Measurements from ENCODE around the gene POU5F1. TPM values are rescaled to one million over a fixed set of nuclear protein-coding genes. Genes with fewer than 3 reads are reported as not detected.
"Not testable (repeated sequence)": the region's sequence is repeated elsewhere in the genome, so short reads cannot be mapped to it uniquely, and the experiment has no call there.

Gene POU5F1
- total and polyA plus RNA-seq, 2 donors (not counting 1 experiment from before 2014, with no cell fraction given) = under 0.01 TPM; not detected in 1

DNA sequence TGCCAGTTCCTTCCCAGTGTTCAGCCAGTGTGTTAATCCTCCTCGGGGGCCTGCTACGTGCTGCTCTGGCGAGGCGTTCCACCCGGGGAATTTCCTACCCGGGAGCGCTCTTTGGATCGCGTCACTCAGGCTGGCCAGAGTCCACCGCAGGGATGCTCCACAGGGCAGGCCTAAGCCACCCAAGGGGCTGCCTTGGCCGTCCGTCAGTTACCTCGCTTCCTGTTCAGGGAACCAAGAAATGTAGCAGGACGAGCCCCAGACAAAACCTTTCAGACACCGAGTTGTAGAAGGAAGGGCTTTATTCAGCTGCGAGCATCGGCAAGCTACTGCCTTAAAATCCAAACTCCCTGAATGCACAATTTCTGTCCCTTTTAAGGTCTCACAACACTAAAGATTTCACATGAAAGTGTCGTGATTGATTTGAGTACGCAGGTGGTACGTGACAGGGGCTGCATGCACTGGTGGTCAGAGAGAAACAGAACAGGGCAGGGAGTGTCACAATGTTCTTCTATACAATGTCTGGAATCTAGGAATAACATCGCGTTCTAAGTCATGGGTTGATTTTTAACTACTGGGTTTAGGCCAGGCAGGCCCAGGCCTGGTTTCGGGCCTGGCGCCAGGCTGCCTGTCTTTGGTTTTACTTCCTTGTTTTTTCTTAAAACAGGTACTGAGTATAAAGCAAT is 15.7 kb upstream of the POU5F1 start:
- Histone ChIP-seq H3K79me2 (ENCODE audit: control insufficient read depth, insufficient read depth, low read length) (no peaks in the 10 kb centered on the region), H3K4me1 (ENCODE audit: control insufficient read depth, extremely low read depth, insufficient read depth, low read length) (no peaks in the 10 kb centered on the region), H3K9me3 (ENCODE audit: control insufficient read depth, insufficient read depth, low read depth, low read length) (no peaks in the 10 kb centered on the region), H3K27ac (ENCODE audit: insufficient read depth, low read length) (no peak overlapping the region), H4K20me1 (ENCODE audit: control insufficient read depth, extremely low read depth, insufficient read depth, low read length) (no peaks in the 10 kb centered on the region), H3K4me3 (replicated peaks in 1 of 4; ENCODE audit: control extremely low read depth in 1 of 4, insufficient read depth in 1 of 4, low read depth in 3 of 4, low read length in 4 of 4) (no peak overlapping the region), H2AFZ (ENCODE audit: low read length) (peak overlapping the region; percentile 3), H3K36me3 (ENCODE audit: control insufficient read depth, insufficient read depth, low read length) (no peaks in the 10 kb centered on the region), H3K4me2 (ENCODE audit: extremely low read depth, insufficient read depth, low read length) (no peak overlapping the region), H3K27me3 (ENCODE audit: control insufficient read depth, insufficient read depth, low read length) (no peaks in the 10 kb centered on the region), H3K9ac (ENCODE audit: insufficient read depth, low read length) (no peak overlapping the region)
- no peak for TF ChIP-seq EZH2 (IDR thresholded peaks at IDR 0.05; ENCODE audit: low read length, missing control alignments)
- TF ChIP-seq, protein P1, sequence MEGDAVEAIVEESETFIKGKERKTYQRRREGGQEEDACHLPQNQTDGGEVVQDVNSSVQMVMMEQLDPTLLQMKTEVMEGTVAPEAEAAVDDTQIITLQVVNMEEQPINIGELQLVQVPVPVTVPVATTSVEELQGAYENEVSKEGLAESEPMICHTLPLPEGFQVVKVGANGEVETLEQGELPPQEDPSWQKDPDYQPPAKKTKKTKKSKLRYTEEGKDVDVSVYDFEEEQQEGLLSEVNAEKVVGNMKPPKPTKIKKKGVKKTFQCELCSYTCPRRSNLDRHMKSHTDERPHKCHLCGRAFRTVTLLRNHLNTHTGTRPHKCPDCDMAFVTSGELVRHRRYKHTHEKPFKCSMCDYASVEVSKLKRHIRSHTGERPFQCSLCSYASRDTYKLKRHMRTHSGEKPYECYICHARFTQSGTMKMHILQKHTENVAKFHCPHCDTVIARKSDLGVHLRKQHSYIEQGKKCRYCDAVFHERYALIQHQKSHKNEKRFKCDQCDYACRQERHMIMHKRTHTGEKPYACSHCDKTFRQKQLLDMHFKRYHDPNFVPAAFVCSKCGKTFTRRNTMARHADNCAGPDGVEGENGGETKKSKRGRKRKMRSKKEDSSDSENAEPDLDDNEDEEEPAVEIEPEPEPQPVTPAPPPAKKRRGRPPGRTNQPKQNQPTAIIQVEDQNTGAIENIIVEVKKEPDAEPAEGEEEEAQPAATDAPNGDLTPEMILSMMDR (conservative IDR thresholded peaks at IDR 0.05 in 1 of 2, IDR thresholded peaks at IDR 0.05 in 1 of 2; ENCODE audit: low read depth in 1 of 2, low read length in 2 of 2) = no peak
- peak in 1 of 2 donors; percentile 17 for DNase-seq (ENCODE audit: low read depth in 2 of 2)

DNA sequence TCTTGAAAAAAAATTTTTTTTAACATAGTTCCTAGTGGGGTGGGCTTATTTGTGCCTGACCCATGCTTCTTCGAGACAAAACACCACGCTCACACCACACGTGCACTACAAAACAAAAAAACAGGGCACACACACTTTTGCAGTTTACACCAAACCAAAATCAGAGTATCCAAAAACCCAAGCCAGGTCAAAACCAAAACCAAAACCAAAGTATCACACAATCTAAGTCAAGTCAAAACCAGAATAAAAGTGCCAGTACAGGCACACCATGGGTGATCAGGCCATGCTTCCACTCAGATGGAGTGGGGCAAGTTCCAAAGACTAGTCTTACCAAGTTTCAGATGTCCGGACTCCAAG is 15.2 kb upstream of the POU5F1 start:
- H3K9me3 ChIP-seq (ENCODE audit: control insufficient read depth, insufficient read depth, low read depth, low read length); H3K27ac ChIP-seq (ENCODE audit: insufficient read depth, low read length); H4K20me1 ChIP-seq (ENCODE audit: control insufficient read depth, extremely low read depth, insufficient read depth, low read length); H3K4me2 ChIP-seq (ENCODE audit: extremely low read depth, insufficient read depth, low read length); DNase-seq (ENCODE audit: low read depth in 2 of 2); H3K4me3 ChIP-seq (replicated peaks in 1 of 4; ENCODE audit: control extremely low read depth in 1 of 4, insufficient read depth in 1 of 4, low read depth in 3 of 4, low read length in 4 of 4); H3K27me3 ChIP-seq (ENCODE audit: control insufficient read depth, insufficient read depth, low read length); H3K79me2 ChIP-seq (ENCODE audit: control insufficient read depth, insufficient read depth, low read length); H2AFZ ChIP-seq (ENCODE audit: low read length); H3K4me1 ChIP-seq (ENCODE audit: control insufficient read depth, extremely low read depth, insufficient read depth, low read length); H3K9ac ChIP-seq (ENCODE audit: insufficient read depth, low read length); H3K36me3 ChIP-seq (ENCODE audit: control insufficient read depth, insufficient read depth, low read length): not testable (repeated sequence)

DNA sequence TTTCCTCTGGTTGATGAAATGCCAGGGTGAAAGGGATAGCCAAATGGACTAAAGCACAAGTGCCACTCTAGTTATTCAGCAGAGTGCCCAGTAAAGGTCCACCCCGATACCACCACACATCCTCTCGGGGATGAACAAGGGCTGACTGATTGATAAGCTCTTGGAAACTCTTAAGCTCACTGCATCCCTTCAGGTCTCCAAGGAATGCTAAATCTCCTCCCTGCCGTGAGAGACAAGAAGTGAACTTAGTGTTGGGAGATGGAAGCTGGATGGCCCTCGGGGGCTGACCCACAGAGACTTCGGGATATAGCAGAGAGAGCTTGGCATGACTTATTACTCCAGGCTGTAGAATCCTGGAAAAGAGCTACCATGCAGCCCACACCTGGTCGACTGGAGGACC is 13.4 kb upstream of the POU5F1 start:
- H3K4me3 ChIP-seq (replicated peaks in 1 of 4; ENCODE audit: control extremely low read depth in 1 of 4, insufficient read depth in 1 of 4, low read depth in 3 of 4, low read length in 4 of 4); DNase-seq (ENCODE audit: low read depth in 2 of 2); H3K4me1 ChIP-seq (ENCODE audit: control insufficient read depth, extremely low read depth, insufficient read depth, low read length); H3K9me3 ChIP-seq (ENCODE audit: control insufficient read depth, insufficient read depth, low read depth, low read length); H4K20me1 ChIP-seq (ENCODE audit: control insufficient read depth, extremely low read depth, insufficient read depth, low read length); H3K27me3 ChIP-seq (ENCODE audit: control insufficient read depth, insufficient read depth, low read length); H3K36me3 ChIP-seq (ENCODE audit: control insufficient read depth, insufficient read depth, low read length); H3K4me2 ChIP-seq (ENCODE audit: extremely low read depth, insufficient read depth, low read length); H3K9ac ChIP-seq (ENCODE audit: insufficient read depth, low read length); H3K27ac ChIP-seq (ENCODE audit: insufficient read depth, low read length); H2AFZ ChIP-seq (ENCODE audit: low read length); H3K79me2 ChIP-seq (ENCODE audit: control insufficient read depth, insufficient read depth, low read length): not testable (repeated sequence)

DNA sequence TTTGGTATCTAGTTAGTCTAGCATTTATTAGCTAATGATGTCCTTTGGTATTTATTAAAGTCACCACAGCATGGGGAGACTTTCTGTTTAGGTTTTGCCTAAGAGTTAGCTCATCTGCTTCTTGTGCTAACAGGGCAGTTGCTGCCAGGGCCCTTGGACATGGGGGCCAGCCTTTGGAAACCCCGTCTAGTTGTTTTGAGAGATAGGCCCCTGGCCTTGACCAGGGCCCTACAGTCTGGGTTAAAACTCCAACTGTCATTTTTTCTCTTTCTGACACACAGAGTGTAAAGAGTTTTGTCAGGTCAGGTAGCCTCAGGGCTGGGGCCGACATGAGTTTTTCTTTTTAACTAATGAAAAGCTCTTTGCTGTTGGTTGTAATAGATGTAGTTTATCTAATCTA is 12.8 kb upstream of the POU5F1 start:
- not testable (repeated sequence) for H2AFZ ChIP-seq (ENCODE audit: low read length); H3K9ac ChIP-seq (ENCODE audit: insufficient read depth, low read length); H3K9me3 ChIP-seq (ENCODE audit: control insufficient read depth, insufficient read depth, low read depth, low read length); H3K36me3 ChIP-seq (ENCODE audit: control insufficient read depth, insufficient read depth, low read length); H4K20me1 ChIP-seq (ENCODE audit: control insufficient read depth, extremely low read depth, insufficient read depth, low read length); H3K4me3 ChIP-seq (replicated peaks in 1 of 4; ENCODE audit: control extremely low read depth in 1 of 4, insufficient read depth in 1 of 4, low read depth in 3 of 4, low read length in 4 of 4); H3K27ac ChIP-seq (ENCODE audit: insufficient read depth, low read length); H3K27me3 ChIP-seq (ENCODE audit: control insufficient read depth, insufficient read depth, low read length); DNase-seq (ENCODE audit: low read depth in 2 of 2); H3K79me2 ChIP-seq (ENCODE audit: control insufficient read depth, insufficient read depth, low read length); H3K4me1 ChIP-seq (ENCODE audit: control insufficient read depth, extremely low read depth, insufficient read depth, low read length); H3K4me2 ChIP-seq (ENCODE audit: extremely low read depth, insufficient read depth, low read length)

Data from fibroblast of lung (primary cell).